Esophagus muscularis mucosa (tissue), 4 donors: ENCODE results near the gene DNMT3B. TPM values are rescaled to one million over a fixed set of nuclear protein-coding genes. Genes with fewer than 3 reads are reported as not detected.
"Not testable (repeated sequence)": the region's sequence is repeated elsewhere in the genome, so short reads cannot be mapped to it uniquely, and the experiment has no call there.

Experiments used
- DNase-seq: peaks from one replicate; pipeline ENCODE4 v3.0.0-alpha.2; 2017; ENCODE audit errors: extremely low spot score
- H3K27ac ChIP-seq, 4 donors: fragments of 200-600 bp; sonication (generic); replicated peaks in 1 of 4; 1 replicate in 3 of 4; 2 replicates in 1 of 4; pipeline ENCODE4 v1.5.1; 2016 to 2019; ENCODE audit warnings: mild to moderate bottlenecking in 1 of 4
- H3K27me3 ChIP-seq, 4 donors: fragments of 200-600 bp; sonication (generic); one replicate each; pipeline versions ENCODE4 v1.5.1 to v1.6.0; 2016 to 2019
- H3K36me3 ChIP-seq, 4 donors: fragments of 200-600 bp; sonication (generic); one replicate each; pipeline ENCODE4 v1.5.1; 2016 to 2019
- H3K4me1 ChIP-seq, 4 donors: fragments of 200-600 bp; sonication (generic); one replicate each; pipeline ENCODE4 v1.5.1; 2016 to 2019
- H3K4me3 ChIP-seq, 4 donors: fragments of 200-600 bp; sonication (generic); 1 replicate in 2 of 4; 2 replicates in 2 of 4; pipeline ENCODE4 v1.5.1; 2016 to 2019; ENCODE audit warnings: mild to moderate bottlenecking in 4 of 4, moderate library complexity in 1 of 4
- H3K9me3 ChIP-seq, 4 donors: fragments of 200-600 bp; sonication (generic); 1 replicate in 3 of 4; 2 replicates in 1 of 4; pipeline ENCODE4 v1.5.1; 2016 to 2019
- EP300 ChIP-seq: sonication (generic); formaldehyde crosslinking; IDR thresholded peaks from one replicate; pipeline ENCODE4 v1.6.1; 2017; ENCODE audit warnings: antibody characterized with exemption
- POLR2A ChIP-seq: fragments of 450-650 bp; IDR thresholded peaks from one replicate; pipeline ENCODE4 v1.6.1; 2017; ENCODE audit warnings: antibody characterized with exemption, moderate library complexity, mild to moderate bottlenecking, low read depth
- POLR2AphosphoS5 ChIP-seq, 2 donors: sonication (generic); formaldehyde crosslinking; IDR thresholded peaks; one replicate each; pipeline ENCODE4 v1.6.1; 2017; ENCODE audit warnings: antibody characterized with exemption in 2 of 2
- WGBS: methylation state at CpG from one replicate; pipeline ENCODE4 v1.1.5; 2018; 5-methylcytosine and 5-hydroxymethylcytosine counted together
- intact Hi-C: fragments of 100-400 bp; cut with DNase I; formaldehyde crosslinking; loops from one replicate; pipeline ENCODE4 v1.15.1; 2023
- total RNA-seq, 4 donors: library from RNA; depleted of rRNA; stranded (reverse); fragments of >200 nt; gene quantifications; one replicate each; pipeline versions ENCODE4 v1.1.0 to v1.2.1, GENCODE V29; 2016
- TF ChIP-seq, protein P1 (sequence below), 3 experiments: fragments of 200-600 bp in 2 of 3; fragments of 450-650 bp in 1 of 3; sonication (generic) in 2 of 3; IDR thresholded peaks; one replicate each; pipeline ENCODE4 v1.5.1; 2017 to 2019; ENCODE audit warnings: antibody characterized with exemption in 3 of 3, mild to moderate bottlenecking in 2 of 3, moderate library complexity in 1 of 3

DNMT3B gene
- under 1 TPM; 0.40 to 0.97 (median 0.66) TPM for total RNA-seq

DNA sequence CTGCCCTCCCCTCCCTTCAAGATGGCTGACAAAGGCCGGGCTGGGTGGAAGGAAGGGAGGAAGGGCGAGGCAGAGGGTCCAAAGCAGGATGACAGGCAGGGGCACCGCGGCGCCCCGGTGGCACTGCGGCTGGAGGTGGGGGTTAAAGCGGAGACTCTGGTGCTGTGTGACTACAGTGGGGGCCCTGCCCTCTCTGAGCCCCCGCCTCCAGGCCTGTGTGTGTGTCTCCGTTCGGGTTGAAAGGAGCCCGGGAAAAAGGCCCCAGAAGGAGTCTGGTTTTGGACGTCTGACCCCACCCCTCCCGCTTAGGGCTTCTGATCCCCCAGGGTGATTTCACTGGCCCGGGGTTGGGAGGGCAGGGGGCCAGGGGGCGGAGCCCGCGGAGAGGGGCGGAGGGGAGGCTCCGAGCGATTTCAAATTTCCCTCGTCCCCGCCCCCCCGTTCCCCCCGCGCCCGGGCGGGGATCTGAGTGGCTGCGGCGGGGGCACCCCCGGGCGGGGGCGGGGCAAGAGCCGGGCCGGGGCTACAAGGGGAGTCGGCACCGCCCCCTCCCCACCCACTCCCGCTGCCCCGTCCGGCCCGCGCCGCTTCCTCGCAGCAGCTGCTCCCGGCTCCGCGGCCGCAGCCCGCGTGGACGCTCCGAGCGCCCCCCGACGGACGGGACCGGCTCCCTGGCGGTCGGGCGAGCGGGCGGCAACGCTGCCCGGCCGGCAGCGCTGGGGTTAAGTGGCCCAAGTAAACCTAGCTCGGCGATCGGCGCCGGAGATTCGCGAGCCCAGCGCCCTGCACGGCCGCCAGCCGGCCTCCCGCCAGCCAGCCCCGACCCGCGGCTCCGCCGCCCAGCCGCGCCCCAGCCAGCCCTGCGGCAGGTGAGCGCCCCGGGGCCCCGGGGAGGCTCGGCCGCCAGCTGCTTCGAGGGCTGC is at the start of gene DNMT3B:
Gene DNMT3B (plus strand): TSS at position 555 of the 923 bp plus-strand sequence. CDS start 17,939 bp downstream, outside the sequence.
- whole genome bisulfite sequencing = no CpG with 5 or more reads among the region's 92 CpGs
- Histone ChIP-seq H3K4me1 (peaks cover 14 to 24% (median 22%) of the 10 kb centered on the region in 4 donors), H3K27ac (peak within 1 kb of the TSS in 2 of 4 donors; percentile 37 to 45)

DNA sequence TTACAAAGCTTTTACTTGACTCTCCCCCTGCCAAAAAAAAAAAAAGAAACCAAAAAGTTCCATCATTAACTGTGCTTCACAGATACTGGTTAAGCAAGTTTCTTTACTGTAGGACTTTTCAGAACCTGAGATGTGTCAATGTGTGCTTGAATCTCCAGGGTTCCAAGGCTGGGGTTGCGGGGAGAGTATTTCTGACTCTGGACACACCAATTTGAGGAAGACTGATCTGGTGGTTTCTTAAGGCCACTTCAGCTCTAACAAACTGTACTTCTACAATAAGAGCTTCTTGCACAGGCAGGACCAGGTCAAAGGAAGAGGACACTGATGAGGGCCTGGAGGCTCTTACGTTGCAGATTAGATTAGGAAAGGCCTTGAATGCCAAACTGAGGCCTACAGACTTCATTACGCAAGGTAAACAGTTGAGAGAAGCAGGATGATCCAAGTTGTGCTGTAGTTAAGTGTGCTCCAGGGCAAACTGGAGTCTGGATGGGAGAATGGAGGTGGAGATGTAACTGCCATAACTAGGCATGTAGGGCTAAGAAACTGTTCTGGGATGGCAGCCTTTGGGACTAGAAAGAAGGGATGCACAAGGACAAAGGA is 43.3 kb upstream of the DNMT3B start:
- intact Hi-C loops = no loop called here
- no peak for TF ChIP-seq POLR2AphosphoS5 (IDR thresholded peaks at IDR 0.05)
- no peak for TF ChIP-seq POLR2A
- TF ChIP-seq, protein P1, sequence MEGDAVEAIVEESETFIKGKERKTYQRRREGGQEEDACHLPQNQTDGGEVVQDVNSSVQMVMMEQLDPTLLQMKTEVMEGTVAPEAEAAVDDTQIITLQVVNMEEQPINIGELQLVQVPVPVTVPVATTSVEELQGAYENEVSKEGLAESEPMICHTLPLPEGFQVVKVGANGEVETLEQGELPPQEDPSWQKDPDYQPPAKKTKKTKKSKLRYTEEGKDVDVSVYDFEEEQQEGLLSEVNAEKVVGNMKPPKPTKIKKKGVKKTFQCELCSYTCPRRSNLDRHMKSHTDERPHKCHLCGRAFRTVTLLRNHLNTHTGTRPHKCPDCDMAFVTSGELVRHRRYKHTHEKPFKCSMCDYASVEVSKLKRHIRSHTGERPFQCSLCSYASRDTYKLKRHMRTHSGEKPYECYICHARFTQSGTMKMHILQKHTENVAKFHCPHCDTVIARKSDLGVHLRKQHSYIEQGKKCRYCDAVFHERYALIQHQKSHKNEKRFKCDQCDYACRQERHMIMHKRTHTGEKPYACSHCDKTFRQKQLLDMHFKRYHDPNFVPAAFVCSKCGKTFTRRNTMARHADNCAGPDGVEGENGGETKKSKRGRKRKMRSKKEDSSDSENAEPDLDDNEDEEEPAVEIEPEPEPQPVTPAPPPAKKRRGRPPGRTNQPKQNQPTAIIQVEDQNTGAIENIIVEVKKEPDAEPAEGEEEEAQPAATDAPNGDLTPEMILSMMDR (IDR thresholded peaks at IDR 0.05) = no peak
- TF ChIP-seq EP300 = no peak
- WGBS = 95% methylated on average over 3 of the region's 3 CpGs
- peaks cover 12 to 85% (median 53%) of the 10 kb centered on the region in 4 donors for H3K36me3 ChIP-seq
- no peaks in the 10 kb centered on the region for H3K9me3 ChIP-seq
- H3K4me1 ChIP-seq = peaks cover 0 to 10% (median 2%) of the 10 kb centered on the region in 4 donors
- no peak overlapping the region for H3K27ac ChIP-seq
- DNase-seq = no peak
- no peak overlapping the region for H3K4me3 ChIP-seq
- no peaks in the 10 kb centered on the region for H3K27me3 ChIP-seq

More for the DNA sequence above, at the start of gene DNMT3B:
- Histone ChIP-seq H3K9me3 (no peaks in the 10 kb centered on the region), H3K27me3 (no peaks in the 10 kb centered on the region), H3K36me3 (no peaks in the 10 kb centered on the region), H3K4me3 (peak within 1 kb of the TSS; percentile 66 to 86 (median 78))
- intact Hi-C loops = no loop called here
- TF ChIP-seq EP300 = no peak
- TF ChIP-seq, protein P1 (IDR thresholded peaks at IDR 0.05) = peak in 1 of 3 experiments; percentile 27
- TF ChIP-seq POLR2AphosphoS5 (IDR thresholded peaks at IDR 0.05) = no peak
- no peak for TF ChIP-seq POLR2A
- DNase-seq = no peak

DNA sequence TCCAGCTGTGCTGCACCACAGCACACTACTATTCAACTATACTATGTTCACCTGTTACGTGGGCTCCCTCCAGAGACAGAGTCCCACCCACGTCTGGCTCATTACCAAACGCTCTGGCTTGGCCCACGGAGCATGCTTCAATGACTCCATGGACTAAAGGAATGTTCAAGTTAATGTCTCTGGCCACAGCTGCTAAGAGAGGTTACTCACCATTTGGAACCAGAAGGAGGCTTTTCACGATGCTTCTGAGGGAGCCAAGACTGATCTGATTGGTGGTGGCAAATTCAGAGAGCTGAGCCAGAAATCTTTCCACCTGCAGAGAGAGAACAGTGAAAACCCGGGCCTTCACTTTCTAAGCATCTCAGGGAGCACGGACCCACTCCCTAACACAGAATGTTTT is 34.5 kb upstream of the DNMT3B start:
- no peak for DNase-seq
- H3K36me3 ChIP-seq = peaks cover 16 to 52% (median 42%) of the 10 kb centered on the region in 4 donors
- H3K27me3 ChIP-seq = no peaks in the 10 kb centered on the region
- no peak overlapping the region for H3K27ac ChIP-seq
- TF ChIP-seq, protein P1 (IDR thresholded peaks at IDR 0.05) = no peak
- TF ChIP-seq EP300 = no peak
- TF ChIP-seq POLR2A = no peak
- no peak for TF ChIP-seq POLR2AphosphoS5 (IDR thresholded peaks at IDR 0.05)
- no peaks in the 10 kb centered on the region for H3K9me3 ChIP-seq
- no peak overlapping the region for H3K4me3 ChIP-seq
- 53% methylated on average over 7 of the region's 7 CpGs for WGBS
- intact Hi-C loops = no loop called here
- H3K4me1 ChIP-seq = peaks cover 0 to 25% (median 15%) of the 10 kb centered on the region in 4 donors

DNA sequence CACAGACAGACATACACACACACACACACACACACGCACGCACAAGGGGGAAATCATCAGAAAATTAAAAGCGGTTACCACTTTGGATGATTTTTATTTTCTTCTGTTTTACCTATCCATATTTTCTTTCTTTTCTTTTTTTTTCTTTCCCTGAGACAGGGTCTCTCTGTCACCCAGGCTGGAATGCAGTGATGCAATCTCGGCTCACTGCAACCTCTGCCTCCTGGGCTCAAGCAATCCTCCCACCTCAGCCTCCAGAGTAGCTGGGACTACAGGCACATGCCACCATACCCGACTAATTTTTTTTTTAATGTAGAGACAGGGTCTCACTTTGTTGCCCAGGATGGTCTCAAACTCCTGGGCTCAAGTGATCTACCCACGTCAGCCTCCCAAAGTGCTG is 33.8 kb upstream of the DNMT3B start:
- H3K4me1 ChIP-seq = peaks cover 0 to 25% (median 15%) of the 10 kb centered on the region in 4 donors
- H3K27me3 ChIP-seq, H3K9me3 ChIP-seq, intact Hi-C loops, H3K4me3 ChIP-seq, DNase-seq, H3K27ac ChIP-seq: not testable (repeated sequence)
- peaks cover 16 to 54% (median 45%) of the 10 kb centered on the region in 4 donors for H3K36me3 ChIP-seq
- 91% methylated on average over 6 of the region's 6 CpGs for WGBS

DNA sequence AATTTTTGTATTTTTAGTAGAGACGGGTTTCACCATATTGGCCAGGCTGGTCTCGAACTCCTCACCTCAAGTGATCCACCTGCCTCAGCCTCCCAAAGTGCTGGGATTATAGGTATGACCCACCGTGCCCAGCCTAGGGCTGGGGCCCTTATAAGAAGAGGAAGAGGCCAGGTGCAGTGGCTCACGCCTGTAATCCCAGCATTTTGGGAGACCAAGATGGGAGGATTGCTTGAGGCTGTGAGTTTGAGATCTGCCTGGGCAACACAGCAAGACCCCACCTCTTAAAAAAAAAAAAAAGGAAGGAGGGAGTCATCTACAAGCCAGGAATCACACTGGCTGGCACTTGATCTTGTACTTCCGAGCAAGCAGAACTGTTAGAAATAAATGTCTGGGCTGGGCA is 32.9 kb upstream of the DNMT3B start:
- H3K27me3 ChIP-seq, H3K4me3 ChIP-seq, intact Hi-C loops, DNase-seq, H3K27ac ChIP-seq, H3K9me3 ChIP-seq: not testable (repeated sequence)
- WGBS = 94% methylated on average over 5 of the region's 5 CpGs
- H3K4me1 ChIP-seq = peaks cover 0 to 25% (median 15%) of the 10 kb centered on the region in 4 donors
- H3K36me3 ChIP-seq = peaks cover 16 to 56% (median 45%) of the 10 kb centered on the region in 4 donors
